ENCODE results near the gene SIK3.
A peak's percentile ranks its signal among the peaks of the same experiment; 100 is the strongest.

Gene SIK3

DNA sequence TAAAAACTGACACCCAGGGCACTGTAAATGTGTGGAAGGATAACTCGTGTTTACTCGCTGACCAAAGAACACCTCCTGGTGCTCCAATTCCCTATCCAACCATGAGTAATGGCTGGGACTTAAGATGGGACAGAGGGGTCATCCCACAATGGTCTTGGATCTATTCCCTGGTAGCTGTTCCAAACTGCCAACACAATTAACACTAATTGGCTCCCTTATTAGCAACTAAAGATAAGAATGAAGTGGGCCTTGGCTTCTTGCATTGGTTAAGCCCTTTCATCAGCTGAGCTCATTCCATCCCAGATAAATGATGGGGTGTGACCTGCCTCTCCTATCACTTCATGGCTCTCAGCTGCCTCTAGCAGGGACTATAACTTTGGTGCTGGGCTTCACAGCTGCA is 1.5 kb upstream of the SIK3 start:
- H3K4me3 ChIP-seq (ENCODE audit: low read depth, low read length) = no peak overlapping the region

DNA sequence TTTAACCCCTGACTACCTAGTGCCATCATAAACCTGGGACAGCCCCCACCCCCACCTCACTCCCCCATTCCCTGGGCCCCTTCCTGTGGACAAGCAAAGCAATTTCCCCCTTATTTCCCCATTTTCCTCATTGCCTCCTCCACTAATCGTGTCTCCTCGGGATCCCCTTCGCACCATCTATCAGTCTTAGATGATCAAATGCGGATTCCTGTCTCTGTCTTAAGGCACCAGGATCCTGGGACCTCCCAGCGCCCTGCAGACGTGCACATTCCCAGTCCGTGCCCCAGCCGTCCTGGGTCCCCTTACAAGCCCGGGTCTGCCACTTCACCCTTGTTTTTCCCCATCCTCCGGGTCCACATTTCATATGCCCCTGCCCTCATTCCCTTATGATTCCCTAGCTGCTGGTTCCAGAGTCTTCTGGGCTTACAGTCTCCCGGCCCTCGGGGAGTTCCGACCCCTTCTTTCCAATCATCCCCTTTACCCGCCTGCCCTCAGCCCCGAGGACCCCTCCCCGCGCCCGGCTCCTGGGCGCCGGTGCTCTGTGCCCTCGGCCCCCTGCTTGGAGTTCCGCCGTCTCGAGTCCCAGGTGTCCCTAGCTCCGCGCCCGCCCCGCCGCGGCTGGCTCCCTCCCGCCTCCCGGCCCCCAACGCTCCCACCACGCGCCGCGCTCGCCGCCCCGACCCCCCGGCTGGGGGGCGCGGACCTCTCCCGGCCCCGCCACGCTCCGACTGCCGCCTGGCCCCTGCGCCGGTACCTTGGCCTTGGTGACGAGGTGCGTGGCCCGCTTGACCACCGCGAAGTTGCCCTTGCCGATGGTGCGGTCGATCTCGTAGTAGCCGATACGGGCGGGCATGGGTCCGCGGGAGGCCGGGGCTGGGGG is 599 bp downstream of the SIK3 start:
- TF ChIP-seq, protein P1, sequence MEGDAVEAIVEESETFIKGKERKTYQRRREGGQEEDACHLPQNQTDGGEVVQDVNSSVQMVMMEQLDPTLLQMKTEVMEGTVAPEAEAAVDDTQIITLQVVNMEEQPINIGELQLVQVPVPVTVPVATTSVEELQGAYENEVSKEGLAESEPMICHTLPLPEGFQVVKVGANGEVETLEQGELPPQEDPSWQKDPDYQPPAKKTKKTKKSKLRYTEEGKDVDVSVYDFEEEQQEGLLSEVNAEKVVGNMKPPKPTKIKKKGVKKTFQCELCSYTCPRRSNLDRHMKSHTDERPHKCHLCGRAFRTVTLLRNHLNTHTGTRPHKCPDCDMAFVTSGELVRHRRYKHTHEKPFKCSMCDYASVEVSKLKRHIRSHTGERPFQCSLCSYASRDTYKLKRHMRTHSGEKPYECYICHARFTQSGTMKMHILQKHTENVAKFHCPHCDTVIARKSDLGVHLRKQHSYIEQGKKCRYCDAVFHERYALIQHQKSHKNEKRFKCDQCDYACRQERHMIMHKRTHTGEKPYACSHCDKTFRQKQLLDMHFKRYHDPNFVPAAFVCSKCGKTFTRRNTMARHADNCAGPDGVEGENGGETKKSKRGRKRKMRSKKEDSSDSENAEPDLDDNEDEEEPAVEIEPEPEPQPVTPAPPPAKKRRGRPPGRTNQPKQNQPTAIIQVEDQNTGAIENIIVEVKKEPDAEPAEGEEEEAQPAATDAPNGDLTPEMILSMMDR (IDR thresholded peaks at IDR 0.05; ENCODE audit: insufficient read depth, low read depth, low read length, missing control alignments) = no peak
- H3K4me3 ChIP-seq (ENCODE audit: low read depth, low read length) = peak overlapping the region; percentile 95
- DNase-seq (ENCODE audit: low read depth) = peak; percentile 13

More for the DNA sequence above, 1.5 kb upstream of the SIK3 start:
- no peak for DNase-seq (ENCODE audit: low read depth)
- TF ChIP-seq, protein P1 (IDR thresholded peaks at IDR 0.05; ENCODE audit: insufficient read depth, low read depth, low read length, missing control alignments) = no peak

DNA sequence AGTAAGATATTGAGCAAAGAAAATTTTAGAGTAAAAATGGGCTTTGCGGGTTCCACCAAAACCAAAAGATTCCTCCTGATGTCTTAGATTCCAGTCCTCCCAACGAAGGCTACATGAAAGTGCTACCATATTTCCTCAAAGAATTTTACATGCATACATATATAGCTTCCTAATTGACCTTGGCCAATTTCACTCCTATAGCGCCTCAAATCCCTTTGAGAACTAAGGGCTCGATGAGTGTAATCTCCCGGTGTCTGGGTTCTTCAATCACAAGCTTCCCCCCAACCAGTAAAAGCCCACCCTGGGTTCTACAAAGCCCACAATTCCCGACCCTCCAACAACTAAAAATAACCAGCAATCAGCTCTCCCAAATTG is 1.2 kb downstream of the SIK3 start:
- no peak for DNase-seq (ENCODE audit: low read depth)
- peak overlapping the region; percentile 95 for H3K4me3 ChIP-seq (ENCODE audit: low read depth, low read length)
- TF ChIP-seq, protein P1 (IDR thresholded peaks at IDR 0.05; ENCODE audit: insufficient read depth, low read depth, low read length, missing control alignments) = no peak

DNA sequence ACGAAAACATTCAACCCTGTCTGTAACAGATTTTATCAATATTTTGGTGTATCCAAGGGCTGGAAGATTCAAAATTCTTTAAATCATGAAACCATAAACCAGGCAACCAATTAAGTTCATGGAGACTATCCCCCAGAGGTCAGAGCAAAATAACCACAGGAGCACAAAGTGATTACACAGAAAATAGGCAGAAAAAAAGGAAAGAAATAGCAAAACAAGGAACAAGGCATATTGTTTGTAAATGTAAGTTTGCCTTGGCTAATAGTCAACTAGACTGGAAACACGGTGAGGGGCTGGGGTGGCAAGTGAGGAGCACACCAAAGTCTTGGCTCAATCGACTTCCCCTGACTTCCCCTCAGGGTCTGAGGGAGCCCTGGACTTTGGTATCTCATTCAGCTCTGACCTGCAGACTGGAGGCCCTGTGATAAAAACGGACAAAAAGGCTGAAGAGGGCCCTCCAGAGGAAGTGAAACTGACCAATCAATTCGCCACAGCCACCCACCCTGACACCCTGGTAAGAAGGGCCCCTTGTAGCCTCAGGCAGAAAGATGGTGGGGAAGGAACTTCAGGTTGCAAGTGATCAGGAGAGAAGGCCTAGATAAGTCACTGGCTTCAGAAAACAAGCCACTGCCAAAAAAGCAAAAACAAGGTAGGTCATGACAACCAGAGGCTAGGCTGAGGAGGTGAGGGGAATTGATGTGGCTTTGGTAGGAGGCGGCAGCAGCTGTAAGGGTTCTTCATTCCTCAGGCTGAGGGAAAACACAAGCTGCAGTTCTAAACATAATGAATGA is 1.8 kb downstream of the SIK3 start:
- TF ChIP-seq, protein P1 (IDR thresholded peaks at IDR 0.05; ENCODE audit: insufficient read depth, low read depth, low read length, missing control alignments) = no peak
- DNase-seq (ENCODE audit: low read depth) = peak; percentile 89
- H3K4me3 ChIP-seq (ENCODE audit: low read depth, low read length) = peak overlapping the region; percentile 95

DNA sequence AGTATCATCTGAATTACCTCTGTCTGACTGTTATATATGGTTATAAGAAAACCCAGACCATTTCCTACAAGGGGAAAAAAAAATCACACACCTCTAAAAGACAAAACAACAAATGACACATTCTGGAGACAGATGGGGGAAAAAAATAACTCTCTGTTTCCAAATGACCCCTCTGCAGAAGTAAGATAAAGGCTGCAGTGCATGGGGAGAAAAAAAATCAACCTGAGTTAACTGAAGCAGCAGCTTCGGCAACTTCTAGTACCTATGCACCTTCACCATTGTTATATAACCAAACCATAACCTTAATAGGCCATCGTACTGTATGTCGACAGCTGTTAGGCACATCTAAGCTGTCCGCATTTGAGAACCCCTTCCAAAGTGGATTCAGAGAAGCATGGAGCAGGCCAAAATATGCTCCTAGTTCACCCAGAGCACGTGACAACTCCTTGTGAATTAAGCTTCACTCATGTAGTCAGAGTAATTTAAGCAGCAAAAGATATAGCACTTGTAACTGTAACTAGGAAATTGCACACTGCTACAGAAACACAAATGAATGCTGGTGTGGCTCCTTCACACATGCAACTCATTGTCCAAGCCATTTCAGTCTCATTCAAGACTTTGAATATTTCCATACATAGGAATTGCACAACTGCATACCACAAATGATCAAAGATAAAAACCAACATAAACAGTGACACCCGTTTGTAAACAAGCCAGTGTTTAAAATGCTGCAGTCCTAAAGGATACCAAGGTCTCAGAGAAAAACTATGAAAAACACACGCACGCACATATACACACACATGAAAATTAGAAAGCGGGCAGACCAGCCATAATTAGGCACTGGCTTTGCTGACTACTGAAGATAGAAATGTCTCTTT is 2.7 kb downstream of the SIK3 start:
- peak overlapping the region; percentile 95 for H3K4me3 ChIP-seq (ENCODE audit: low read depth, low read length)
- peak; percentile 14 for DNase-seq (ENCODE audit: low read depth)
- TF ChIP-seq, protein P1 (IDR thresholded peaks at IDR 0.05; ENCODE audit: insufficient read depth, low read depth, low read length, missing control alignments) = no peak

DNA sequence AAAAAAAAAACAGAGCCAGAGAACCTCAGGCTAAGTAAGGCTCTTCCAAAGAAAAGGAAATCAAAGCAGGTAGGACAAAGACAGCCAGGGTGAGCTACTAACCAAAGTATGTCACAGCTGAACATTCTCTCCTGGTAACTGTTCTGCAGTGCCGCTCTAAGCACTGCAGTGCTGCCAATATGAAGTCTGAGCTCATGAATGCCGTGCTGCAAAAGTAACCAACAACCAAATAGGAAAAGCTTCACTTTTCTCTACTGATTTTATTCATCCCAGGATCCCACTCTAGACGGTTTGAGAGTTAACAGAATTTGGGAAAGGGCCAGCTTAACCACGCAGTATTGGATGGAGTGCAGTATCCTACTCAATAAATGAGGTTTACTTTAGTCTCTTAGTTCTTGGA is 3.5 kb downstream of the SIK3 start:
- TF ChIP-seq, protein P1 (IDR thresholded peaks at IDR 0.05; ENCODE audit: insufficient read depth, low read depth, low read length, missing control alignments) = no peak
- no peak for DNase-seq (ENCODE audit: low read depth)
- H3K4me3 ChIP-seq (ENCODE audit: low read depth, low read length) = no peak overlapping the region
